ENCODE results near the gene INTS11.
"Not testable (repeated sequence)": the region's sequence is repeated elsewhere in the genome, so short reads cannot be mapped to it uniquely, and the experiment has no call there.

Gene INTS11

DNA sequence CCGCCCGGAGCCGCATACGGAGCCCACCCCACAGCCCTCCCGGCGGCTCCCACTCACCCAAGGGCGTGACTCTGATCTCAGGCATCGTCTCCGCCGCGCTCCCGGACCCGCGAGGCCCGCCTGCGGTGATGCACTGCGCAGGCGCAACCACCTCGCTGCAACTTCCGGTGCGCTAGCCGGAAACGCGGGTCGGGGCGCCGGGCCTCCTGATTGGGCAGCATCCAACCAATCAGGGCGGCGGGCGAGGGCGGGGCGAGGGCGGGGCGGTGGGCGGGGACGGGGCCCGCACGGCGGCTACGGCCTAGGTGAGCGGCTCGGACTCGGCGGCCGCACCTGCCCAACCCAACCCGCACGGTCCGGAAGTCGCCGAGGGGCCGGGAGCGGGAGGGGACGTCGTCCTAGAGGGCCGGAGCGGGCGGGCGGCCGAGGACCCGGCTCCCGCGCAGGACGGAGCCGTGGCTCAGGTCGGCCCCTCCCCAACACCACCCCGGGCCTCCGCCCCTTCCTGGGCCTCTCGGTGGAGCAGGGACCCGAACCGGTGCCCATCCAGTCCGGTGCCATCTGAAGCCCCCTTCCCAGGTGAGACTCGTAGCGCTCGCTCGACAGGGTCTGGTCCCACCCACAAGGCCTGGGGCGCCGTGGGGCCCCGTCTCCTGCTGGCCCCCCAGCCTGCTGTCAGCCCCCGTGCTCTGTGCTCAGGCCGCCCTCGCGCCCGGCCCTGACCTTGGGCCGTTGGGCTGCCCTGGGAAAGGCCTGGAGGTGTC, at the start of gene INTS11, which contains the start of gene CPTP:
INTS11 (minus strand) TSS at position 137 of the 764 bp plus-strand sequence; CDS start at position 85, 52 bp downstream.
CPTP (plus strand) TSS at position 279 of the 764 bp plus-strand sequence. CDS start 2,109 bp downstream, outside the sequence.
- DNase-seq, result peak; percentile 74

DNA sequence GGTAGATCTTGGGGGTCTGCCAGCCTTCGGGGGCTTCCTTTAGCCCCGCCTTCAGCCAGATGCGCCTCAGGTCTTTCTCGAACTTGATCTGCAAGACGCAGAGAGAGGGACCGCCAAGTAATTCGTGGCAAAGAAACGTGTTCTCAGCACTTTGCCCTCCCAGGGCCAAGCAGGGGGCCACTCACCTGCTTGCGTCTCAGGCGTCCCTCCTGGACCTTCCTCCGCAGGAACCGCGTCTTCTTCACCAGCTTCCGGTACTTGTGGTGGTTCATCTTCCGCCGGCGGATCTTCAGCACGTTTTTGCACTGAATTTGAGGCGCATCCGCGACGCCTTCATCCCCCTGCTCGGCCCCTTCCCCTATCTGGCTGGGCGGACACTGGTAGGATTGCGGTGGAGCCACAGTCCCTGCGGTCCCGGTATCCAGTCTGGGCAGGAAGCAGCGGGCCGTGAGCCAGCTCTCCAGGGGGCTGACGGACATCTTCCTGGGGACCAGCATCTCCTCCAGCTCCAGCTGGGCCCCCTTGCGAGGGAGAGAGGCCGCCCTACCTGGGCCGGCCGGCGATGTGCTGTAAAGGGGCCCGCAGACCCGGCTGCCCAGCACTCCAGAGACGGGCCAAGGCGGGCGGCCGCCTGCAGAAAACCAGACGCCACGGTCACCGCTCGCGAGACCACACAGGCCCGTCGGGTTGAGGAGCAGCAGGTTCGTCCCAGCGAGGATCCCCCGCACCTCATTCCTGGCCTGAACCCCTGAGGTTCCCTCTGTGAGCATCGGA, 49.5 kb upstream of the INTS11 start:
- no peak for DNase-seq

DNA sequence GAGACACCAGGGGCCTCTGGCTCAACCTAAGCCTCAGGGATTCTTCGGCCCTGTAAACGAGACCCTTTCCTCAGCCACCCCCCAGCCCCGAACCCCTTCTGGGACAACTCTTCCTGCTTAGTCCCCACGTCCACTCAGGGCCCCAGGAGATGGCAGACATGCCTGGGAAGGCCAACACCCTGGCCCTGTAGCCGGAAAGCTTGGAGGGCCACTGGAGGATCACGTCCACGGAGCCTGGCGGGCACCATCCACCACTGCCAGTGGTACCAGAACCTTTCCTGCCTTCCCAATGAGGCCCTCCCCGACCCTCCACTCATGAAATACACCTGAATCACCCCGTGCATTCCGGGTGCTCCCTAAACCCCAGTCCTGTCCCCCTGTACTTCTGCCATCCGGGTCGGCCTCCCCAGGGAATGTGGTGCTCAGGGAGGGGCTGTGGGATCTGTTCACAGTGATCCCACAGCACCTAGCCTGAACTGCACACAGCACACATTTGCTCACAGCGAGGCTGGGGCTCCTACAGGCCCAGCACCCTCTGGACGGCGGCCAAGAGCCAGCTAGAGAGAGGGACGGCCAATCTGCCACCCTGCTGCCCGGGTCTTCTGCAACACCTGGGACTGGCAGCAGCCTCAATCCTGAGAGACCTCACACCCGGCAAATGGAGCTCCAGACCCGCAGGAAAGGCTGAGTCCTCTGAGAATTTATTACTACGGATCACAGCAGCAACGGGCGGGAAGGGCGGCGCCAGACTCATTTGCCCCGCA, 48.8 kb upstream of the INTS11 start:
- DNase-seq, result no peak

DNA sequence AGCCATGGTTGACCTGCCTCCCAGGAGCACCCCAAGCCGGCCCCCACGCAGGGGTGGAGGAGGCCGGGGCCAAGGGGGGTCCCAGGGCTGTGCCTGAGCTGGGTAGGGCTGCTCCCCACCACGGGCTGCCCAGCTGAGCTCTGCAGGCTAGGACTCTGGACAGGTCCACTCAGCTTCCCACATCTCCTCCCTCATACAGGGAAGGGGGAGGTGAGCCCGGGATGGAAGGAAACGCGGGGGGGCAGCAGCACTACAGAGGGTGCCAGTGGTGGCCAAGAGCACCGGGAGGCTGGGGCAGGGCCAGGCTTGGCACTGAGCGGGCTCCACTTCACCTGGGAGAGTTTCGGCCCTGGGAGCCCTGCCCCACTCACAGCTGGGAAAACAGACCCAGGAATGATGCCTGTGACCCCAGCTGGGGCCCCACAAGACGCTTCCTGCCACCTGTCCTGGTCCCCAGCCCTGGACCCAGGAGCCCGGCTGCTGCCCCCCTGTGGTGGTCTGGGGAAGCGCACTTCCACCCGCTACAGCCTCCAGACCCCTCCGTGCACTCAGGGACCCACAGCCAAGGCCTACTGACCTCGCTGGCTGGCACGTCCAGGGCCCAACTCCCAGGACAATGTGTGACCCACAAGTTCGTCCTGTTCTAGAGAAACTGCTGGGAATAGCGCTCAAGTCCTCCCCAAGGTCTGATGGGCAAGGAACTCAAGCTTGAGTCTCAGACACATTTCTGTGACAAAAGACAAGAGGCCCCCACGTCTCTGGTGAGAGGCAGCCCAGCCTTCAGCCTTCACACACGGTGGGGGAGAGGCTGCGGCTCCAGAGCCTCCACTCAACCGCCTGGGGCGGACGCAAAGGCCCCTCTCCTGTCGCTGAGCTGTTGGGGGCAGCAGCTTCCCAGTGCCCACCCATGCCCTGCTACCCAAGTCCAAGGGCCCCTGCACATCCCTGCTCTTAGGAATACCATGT, 47.6 kb upstream of the INTS11 start:
- no peak for DNase-seq

DNA sequence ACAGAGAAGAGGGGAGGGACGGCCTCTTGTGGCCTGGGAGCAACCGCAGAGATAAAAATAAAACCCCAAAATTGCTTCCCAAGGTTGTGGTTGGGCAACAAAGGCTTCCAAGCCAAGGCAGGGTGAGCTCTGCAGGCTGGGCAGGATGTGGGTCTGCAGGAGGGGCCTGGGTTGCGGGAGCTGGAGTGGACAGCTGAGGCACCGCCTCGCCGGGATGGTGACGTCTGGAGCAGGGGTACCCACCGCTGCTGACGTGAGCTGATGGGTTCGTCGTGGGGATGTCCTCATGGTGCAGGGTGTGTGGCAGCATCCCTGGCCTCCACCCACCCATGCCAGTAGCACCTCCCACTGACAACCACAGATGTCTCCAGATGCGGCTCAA, 46.9 kb upstream of the INTS11 start:
- no peak for DNase-seq

DNA sequence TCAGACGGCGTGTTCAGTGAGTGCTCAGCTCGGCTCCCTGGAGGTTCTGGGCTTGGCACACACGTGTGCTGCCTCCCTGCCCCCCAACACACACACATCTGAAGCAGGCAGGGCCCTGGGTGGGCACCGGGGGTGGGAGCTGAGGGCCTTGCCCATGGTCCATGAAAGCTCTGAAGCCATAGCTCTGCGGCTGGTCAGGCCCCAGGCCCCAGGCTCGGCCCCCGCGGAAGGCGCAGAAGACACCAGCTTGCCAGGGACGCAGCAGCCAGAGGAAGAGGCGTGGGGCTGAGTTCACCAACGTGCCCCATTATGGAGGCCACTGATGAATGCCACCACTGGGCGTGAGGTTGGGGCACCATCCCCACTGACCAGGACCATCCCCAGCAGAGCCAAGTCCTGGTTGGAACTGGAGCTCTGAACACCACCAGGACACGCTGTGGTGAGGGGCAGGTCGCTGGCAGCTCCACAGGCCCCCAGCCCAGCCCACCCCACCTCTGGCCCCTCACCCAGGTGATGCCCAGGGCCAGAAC, 46.4 kb upstream of the INTS11 start:
- no peak for DNase-seq

DNA sequence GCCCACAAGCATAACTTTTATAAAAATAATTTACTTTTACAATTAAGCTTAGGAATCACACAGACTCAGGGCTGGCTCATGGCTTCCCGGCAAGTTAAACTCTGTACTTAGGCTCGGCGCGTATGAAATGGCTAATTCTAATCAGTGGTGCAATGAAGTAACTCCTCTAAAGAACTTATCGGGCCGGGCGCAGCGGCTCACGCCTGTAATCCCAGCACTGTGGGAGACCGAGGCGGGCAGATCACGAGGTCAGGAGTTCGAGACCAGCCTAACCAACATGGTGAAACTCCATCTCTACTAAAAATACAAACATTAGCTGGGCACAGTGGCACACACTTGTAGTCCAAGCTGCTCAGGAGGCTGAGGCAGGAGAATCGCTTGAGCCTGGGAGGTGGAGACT, 45.6 kb upstream of the INTS11 start:
- DNase-seq, result not testable (repeated sequence)

DNA sequence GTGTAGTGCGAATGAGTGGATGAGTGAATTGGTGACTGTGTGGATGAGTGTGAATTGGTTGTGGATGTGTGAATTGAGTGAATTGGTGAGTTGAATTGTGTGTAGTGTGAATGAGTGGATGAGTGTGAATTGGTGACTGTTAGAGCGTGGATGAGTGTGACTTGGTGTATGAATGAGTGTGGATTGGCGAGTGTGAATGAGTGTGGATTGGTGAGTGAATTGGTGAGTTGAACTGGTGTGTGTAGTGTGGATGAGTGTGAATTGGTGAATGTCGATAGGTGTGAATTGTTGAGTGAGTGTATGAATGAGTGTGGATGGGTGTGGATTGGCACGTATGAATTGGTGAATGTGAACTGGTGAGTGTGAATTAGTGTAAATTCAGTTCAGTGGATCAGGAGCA, 42.9 kb upstream of the INTS11 start:
- DNase-seq, result no peak

DNA sequence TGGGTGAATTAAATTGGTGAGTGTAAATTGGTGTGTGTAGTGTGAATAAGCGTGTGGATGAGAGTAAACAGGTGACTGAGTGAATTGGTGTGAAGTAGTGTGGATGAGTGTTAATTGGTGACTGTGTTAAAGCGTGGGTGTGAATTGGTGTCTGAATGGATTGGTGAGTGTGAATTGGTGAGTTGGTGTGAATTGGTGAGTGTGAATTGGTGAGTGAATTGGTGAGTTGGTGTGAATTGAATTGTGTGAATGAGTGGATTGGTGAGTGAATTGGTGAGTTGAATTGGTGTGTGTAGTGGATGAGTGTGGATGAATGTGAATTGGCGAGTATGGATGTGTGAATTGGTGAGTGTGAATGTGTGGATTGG, 42.2 kb upstream of the INTS11 start:
- DNase-seq, result no peak

DNA sequence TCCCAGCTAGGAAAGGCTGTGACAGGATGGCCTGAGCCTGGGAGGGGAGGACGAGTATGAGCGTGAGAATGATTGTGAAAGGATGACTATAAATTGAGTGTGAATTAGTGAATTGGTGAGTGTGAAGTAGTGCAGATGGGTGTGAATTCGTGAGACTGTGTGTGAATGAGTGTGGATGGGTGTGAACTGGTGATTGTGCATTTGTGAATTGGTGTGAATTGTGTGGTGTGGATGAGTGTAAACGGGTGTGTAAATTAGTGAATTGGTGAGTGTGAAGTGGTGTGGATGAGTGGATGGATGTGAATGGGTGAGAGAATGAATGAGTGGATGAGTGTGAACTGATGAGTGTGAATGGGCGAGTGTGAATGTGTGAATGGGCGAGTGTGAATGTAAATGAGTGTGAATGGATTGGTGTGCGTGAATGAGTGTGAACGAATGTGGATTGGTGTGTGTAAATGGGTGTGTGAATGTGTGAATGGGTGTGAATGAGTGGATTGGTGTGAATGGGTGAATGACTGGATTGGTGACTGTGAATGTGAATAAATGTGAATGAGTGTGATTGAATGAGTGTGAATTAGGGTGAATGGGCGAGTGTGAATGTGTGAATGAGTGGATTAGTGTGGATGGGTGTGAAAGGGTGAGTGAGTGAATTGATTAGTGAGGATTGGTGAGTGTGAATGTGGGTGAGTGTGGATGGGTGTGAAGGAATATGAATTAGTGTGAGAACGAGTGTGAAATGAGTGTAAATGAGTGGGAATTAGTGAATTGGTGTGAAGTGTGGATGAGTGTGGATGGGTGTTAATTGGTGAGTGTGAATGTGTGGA, 41.6 kb upstream of the INTS11 start:
- no peak for DNase-seq

DNA sequence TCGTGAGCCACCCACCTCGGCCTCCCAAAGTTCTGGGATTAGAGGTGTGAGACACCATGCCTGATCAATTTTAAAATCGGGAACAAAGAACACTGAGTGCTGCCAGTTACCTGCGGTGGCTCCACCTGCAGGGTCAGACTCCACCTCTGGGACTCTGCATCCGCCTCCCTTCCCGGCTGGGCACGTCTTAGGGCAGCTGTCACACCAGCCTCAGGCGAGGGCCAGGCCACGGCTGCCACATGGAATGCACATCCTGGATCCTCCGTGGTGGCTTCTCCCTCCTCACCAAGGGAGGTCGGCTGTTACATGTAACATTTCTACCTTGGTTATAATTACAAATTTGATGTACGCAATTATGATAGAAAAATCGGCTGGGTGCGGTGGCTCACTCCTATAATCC, 39.8 kb upstream of the INTS11 start:
- no peak for DNase-seq

DNA sequence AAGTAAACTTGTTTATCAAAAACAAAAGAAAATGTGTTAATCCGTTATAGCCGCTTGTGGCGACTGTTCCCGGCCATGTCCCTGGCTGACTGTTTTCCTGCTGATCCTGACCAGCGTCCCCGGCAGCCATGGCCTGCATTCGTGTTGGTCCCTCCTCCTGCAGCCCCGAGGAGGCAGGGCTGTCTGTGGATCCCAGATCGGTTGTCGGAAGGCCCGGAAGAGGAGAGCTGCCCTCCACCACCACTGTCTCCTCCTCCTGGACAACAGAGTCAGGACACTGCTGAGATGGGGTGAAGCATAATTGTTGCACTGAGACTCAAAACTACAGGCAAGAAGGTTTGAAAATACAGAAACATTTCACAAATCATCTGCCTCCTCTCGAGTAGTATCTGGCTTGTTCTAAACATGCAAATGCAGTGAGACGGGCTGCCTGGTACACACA, 37.5 kb upstream of the INTS11 start:
- no peak for DNase-seq

DNA sequence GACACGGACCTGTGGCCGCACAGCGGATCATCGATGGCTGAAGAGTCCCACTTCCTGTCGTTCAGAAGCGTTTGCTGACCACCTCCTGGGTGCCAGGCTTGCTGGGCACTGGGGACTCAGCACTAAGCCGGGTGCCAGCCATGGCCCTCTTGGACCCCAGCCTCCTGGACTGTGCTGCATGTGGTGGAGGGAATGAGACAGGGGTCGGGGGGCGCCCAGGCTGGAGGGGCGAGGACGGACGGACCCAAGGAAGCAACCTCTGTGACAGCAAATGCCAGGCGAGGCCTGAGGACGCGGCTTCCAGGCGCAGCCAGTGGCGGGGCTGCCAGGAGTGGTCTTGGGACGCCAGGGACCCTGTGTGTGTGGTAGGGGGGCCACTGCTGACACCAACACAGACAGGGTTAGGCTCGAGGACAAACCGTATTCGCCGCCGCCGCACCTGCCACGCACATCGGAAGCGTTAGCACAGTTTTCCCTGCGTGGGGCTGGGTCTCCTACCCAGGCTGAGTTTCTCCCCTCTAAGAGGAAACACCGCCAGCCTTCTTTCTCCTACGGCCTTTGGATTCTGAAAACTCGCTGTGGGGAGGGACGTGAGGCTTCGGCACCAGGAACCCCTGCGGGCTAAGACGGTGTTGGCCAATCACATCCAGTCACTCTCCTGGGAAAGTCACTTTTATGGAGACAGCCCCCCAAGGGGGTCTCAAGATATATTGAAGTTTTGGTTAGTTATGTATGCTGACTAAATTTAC, 36.9 kb upstream of the INTS11 start:
- DNase-seq, result no peak

DNA sequence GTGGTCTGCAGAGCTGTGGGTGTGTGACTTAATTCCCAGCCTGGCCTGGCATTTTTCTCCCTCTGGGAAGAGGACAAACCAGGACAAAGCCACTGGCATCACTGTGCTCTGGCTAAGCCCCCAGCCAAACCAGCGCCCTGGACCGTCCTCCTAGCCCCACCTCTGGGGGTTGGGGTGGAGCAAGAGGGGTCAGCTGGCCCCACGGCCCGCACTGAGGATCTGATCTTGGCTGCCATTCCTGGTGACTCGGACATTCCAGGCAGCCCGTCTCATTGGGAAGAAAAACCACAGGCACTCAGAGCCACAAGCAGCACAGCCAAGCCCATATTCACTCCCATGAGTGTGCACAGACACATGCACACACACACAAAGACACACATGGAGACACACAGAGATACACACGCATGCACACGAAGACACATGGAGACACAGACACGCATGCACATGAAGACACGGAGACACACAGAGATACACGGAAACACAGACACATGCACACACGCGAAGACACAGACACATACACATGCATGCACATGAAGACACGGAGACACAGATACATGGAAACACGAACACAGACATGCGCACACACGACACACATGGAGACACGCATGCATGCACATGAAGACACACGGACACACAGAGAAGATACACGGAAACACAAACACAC, 36.2 kb upstream of the INTS11 start:
- DNase-seq, result no peak

DNA sequence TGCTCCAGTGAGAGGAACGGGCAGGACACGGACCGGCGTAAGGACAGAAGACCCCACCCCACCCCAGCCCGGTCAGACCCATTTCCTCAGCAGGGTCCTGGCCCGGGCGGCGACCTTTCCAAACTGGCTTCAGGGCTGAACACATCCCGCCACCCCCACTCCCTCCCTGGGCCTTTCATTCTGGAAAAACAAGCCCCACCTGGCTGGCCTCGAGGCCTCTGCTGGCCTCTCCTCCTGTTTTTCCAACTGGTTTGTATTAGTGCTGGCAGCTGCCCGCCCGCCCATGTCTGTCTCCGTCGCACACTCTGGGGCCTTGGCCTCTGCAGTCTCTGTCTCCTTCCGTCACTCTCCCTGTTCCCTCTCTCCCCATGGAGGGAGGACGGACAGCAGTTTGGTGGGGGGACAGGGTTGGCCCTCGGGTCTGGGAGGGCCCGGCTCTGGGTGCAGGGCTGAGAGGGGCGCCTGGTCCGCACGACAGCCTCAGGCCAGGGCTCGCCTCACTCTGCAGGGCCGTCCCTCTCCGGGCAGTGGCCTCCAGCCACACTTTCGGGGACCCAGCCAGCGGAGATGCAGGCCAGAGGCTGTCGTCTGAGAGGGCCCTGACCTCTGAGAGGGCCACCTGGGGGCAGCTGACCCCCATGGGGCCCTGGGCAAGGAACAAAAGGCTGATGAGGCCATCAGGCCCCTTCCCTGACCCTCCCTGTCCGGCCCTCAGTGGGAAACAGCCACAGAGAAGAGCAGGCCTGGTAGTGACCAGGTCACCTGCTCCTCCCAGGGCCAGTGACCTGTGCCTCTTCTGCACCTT, 35.4 kb upstream of the INTS11 start:
- DNase-seq, result no peak

DNA sequence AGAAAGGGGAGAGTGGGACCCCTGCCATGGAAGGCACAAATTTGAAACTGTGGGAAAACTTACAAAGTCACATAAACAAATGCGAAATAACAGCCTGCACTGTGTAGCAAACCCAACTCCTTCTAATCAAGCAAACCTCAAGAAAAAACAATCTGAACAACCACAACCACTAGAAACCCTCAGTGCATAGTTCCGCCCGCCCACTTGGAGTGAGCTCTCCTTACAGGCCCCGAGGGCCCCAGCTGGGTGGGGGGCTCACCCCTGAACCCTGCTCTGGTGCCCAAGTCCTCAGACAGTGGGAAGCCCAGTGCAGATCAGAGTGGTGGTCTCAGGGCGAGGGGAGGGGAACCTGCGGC, 34.8 kb upstream of the INTS11 start:
- no peak for DNase-seq

DNA sequence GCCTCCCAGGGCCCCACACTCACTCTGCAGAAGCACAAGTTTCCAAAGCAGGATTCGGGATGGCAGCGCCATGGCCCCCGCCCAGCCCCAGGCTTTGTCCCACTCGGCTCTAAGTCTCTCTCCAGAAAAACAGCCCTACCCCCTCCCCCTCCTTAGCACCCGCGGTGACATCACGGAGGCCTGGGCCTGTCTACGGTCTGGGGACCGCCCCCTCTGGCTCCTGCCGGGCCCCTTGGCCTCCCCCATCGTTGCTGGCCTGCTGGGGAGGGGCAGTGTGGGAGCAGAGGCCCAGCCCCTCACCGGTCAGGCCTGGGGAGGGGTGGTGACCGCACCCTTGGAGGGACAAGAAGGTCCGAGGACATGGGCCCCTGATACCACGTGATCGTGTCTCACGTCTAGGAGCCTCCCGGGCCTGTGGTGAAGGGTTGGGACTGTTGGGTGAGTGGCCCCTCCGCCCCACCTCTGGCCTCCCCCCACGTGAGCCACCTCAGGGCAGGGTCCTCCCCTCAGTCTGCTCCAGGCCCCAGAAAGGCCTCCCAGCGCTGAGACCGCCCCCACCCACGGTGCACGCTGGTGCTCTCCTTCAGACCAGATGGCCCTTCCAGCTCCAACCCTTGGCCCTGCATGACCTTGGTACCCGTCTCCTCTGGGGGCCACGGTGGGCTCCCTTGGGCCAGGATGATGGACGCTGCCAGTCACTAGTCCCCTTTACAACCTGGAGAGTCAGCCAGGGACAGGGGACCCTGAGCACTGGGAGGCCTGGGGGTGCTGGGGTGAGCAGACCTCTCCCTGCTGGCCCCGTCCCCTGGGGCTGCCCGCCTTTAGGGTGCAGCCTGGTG, 34.2 kb upstream of the INTS11 start, which contains the start of gene MXRA8:
MXRA8 (minus strand) TSS at position 123 of the 839 bp plus-strand sequence; CDS start at position 72, 51 bp downstream.
- DNase-seq, result no peak
